ENCODE data around the gene HSD11B1L. TPM values are rescaled to one million over a fixed set of nuclear protein-coding genes. Genes with fewer than 3 reads are reported as not detected.

The HSD11B1L gene
- total RNA-seq, 1 experiment from 2014 or later, result 2.4 TPM

DNA sequence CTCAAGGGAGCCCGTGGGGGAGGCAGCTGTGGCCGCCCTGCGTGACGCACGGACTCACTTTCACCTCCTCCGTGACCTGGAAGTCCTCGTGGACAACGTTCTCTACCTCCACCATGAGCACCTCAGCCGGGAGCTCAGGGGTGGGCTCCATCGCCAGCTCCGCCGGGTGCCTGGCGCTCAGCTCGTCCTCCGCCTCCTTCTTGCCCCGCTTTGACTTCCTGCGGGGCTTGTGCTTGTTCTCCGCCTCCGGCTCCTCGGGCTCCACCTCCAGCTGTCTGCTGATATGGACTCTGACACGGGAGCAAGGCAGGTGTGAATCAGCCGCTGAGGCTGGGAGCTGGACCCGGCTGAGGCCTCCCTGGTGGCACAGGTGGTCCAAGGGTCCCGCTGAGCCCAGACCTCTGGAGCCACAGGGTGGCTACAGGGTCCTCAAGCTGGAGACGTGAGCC is 30.9 kb downstream of the HSD11B1L start:
- ChIA-PET POLR2A (no interaction called here), CTCF (interaction anchor here (0.5 to 1.0 kb wide), 2 partner anchors 22 to 147 kb away, joined by 3 read pairs; no protein-coding TSS in a partner anchor)
- Histone ChIP-seq H3K4me1 (no peaks in the 10 kb centered on the region), H3K9me3 (no peaks in the 10 kb centered on the region), H3K36me3 (ENCODE audit: control insufficient read depth, insufficient read depth, low read length) (peaks cover 5% of the 10 kb centered on the region), H3K4me3 (ENCODE audit: low read depth, low read length) (no peak overlapping the region), H3K27me3 (replicated peaks; ENCODE audit: control insufficient read depth, insufficient read depth, low read length) (no peaks in the 10 kb centered on the region)
- Mint-ChIP-seq H3K4me3 (ENCODE audit: unreplicated experiment) (no peak overlapping the region), H3K36me3 (ENCODE audit: insufficient read depth, unreplicated experiment) (peaks cover 90% of the 10 kb centered on the region), H3K27me3 (ENCODE audit: insufficient read depth, unreplicated experiment) (no peaks in the 10 kb centered on the region), H3K9me3 (ENCODE audit: unreplicated experiment) (no peaks in the 10 kb centered on the region), H3K4me1 (ENCODE audit: low read depth, unreplicated experiment) (no peaks in the 10 kb centered on the region), H3K27ac (ENCODE audit: unreplicated experiment) (no peak overlapping the region)
- BruUV-seq (replicated peaks), result no TSS peak
- intact Hi-C loops (cut with micrococcal nuclease; ENCODE audit: unreplicated experiment), result no loop called here
- no peak for DNase-seq
- TF ChIP-seq, protein P1, sequence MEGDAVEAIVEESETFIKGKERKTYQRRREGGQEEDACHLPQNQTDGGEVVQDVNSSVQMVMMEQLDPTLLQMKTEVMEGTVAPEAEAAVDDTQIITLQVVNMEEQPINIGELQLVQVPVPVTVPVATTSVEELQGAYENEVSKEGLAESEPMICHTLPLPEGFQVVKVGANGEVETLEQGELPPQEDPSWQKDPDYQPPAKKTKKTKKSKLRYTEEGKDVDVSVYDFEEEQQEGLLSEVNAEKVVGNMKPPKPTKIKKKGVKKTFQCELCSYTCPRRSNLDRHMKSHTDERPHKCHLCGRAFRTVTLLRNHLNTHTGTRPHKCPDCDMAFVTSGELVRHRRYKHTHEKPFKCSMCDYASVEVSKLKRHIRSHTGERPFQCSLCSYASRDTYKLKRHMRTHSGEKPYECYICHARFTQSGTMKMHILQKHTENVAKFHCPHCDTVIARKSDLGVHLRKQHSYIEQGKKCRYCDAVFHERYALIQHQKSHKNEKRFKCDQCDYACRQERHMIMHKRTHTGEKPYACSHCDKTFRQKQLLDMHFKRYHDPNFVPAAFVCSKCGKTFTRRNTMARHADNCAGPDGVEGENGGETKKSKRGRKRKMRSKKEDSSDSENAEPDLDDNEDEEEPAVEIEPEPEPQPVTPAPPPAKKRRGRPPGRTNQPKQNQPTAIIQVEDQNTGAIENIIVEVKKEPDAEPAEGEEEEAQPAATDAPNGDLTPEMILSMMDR (IDR thresholded peaks at IDR 0.05; ENCODE audit: insufficient read depth in 1 of 2, low read depth in 1 of 2, low read length in 1 of 2, severe bottlenecking in 1 of 2, unreplicated experiment in 1 of 2), result no peak

DNA sequence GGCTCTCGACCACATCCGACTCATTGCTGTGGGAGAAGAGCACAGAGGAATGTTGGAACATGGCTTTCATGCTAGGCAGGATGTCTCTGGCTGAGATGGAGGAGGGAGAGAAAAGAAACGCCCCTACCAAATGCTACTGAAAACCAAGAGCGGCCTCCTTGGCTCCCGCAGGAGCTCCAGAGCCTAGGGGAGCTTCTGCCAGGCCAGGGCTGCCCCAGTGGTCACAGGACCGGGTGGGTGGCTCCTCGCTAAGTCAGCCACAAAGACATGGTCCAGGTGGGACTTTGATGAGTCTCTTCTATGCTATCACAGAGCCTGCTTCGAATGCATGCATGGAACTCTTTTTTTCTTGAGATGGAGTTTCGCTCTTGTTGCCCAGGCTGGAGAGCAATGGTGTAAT is 32.4 kb downstream of the HSD11B1L start:
- H3K27me3 Mint-ChIP-seq (ENCODE audit: insufficient read depth, unreplicated experiment), result no peaks in the 10 kb centered on the region

DNA sequence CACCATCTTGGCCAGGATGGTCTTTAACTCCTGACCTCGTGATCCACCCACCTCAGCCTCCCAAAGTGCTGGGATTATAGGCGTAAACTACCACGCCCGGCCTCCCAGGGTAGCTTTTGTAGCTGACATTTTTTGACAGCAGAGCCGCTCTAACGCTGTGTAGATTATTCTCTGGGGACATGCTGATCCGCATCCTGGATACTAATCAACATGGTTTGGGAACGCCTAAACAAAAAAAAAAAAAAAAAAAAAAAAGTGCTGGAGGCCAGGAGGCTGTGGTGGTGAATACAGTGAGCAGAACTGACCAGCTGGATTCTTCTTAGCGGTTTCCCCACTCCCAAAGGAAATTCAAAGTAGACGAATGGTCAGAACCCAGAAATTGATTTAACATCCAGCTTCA is 34.0 kb downstream of the HSD11B1L start:
- intact Hi-C loops (cut with micrococcal nuclease; ENCODE audit: unreplicated experiment), result no loop called here
- ChIA-PET POLR2A (interaction anchor here (0.6 kb wide), 1 partner anchor 25 kb away, joined by 3 read pairs; no protein-coding TSS in a partner anchor), CTCF (no interaction called here)
- peaks cover 5% of the 10 kb centered on the region; the same call in 1 of the 2 replicates for H3K36me3 ChIP-seq (ENCODE audit: control insufficient read depth, insufficient read depth, low read length)
- Mint-ChIP-seq H3K36me3 (ENCODE audit: insufficient read depth, unreplicated experiment) (peaks cover 93% of the 10 kb centered on the region), H3K9me3 (ENCODE audit: unreplicated experiment) (no peaks in the 10 kb centered on the region), H3K4me3 (ENCODE audit: unreplicated experiment) (no peak overlapping the region), H3K27me3 (ENCODE audit: insufficient read depth, unreplicated experiment) (no peaks in the 10 kb centered on the region), H3K4me1 (ENCODE audit: low read depth, unreplicated experiment) (no peaks in the 10 kb centered on the region), H3K27ac (ENCODE audit: unreplicated experiment) (no peak overlapping the region)
- H3K9me3 ChIP-seq, result no peaks in the 10 kb centered on the region
- H3K4me3 ChIP-seq (ENCODE audit: low read depth, low read length), result no peak overlapping the region
- no TSS peak for BruUV-seq (replicated peaks)
- H3K27me3 ChIP-seq (replicated peaks; ENCODE audit: control insufficient read depth, insufficient read depth, low read length), result no peaks in the 10 kb centered on the region
- H3K4me1 ChIP-seq, result no peaks in the 10 kb centered on the region
- DNase-seq, result no peak
- TF ChIP-seq, protein P1 (IDR thresholded peaks at IDR 0.05; ENCODE audit: insufficient read depth in 1 of 2, low read depth in 1 of 2, low read length in 1 of 2, severe bottlenecking in 1 of 2, unreplicated experiment in 1 of 2), result no peak

More for the DNA sequence above, 32.4 kb downstream of the HSD11B1L start:
- intact Hi-C loops (cut with micrococcal nuclease; ENCODE audit: unreplicated experiment), result no loop called here
- H3K4me3 Mint-ChIP-seq (ENCODE audit: unreplicated experiment), result no peak overlapping the region
- H3K9me3 ChIP-seq, result no peaks in the 10 kb centered on the region
- H3K27me3 ChIP-seq (replicated peaks; ENCODE audit: control insufficient read depth, insufficient read depth, low read length), result no peaks in the 10 kb centered on the region
- no peak overlapping the region for H3K27ac Mint-ChIP-seq (ENCODE audit: unreplicated experiment)
- ChIA-PET CTCF (no interaction called here), POLR2A (no interaction called here)
- no TSS peak for BruUV-seq (replicated peaks)
- no peak overlapping the region for H3K4me3 ChIP-seq (ENCODE audit: low read depth, low read length)
- TF ChIP-seq, protein P1 (IDR thresholded peaks at IDR 0.05; ENCODE audit: insufficient read depth in 1 of 2, low read depth in 1 of 2, low read length in 1 of 2, severe bottlenecking in 1 of 2, unreplicated experiment in 1 of 2), result no peak
- no peaks in the 10 kb centered on the region for H3K4me1 Mint-ChIP-seq (ENCODE audit: low read depth, unreplicated experiment)
- H3K4me1 ChIP-seq, result no peaks in the 10 kb centered on the region
- no peaks in the 10 kb centered on the region for H3K9me3 Mint-ChIP-seq (ENCODE audit: unreplicated experiment)
- DNase-seq, result no peak
- peaks cover 93% of the 10 kb centered on the region for H3K36me3 Mint-ChIP-seq (ENCODE audit: insufficient read depth, unreplicated experiment)
- peaks cover 5% of the 10 kb centered on the region; the same call in 1 of the 2 replicates for H3K36me3 ChIP-seq (ENCODE audit: control insufficient read depth, insufficient read depth, low read length)

Data from Caco-2 (cell line).